ENCODE measurements around the gene ETV5.

DNA sequence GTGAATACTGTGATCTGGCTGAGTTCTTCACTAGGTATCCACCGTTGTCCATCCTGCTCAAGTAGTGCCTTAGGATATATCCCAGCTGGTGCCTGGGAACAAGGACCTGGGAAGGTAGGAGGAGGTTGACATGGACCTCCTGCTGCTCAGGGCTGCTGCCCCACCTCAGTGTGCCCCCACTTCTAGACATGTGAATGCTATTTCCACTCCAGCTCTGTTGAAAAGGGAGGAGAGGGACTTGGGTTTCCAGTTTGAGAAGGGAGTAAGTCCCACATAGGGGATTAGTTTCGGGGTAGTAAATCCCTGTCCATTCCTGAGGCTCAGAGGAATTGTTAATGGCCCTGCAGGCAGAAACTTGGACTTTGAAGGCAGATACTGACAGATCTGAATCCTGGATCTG lies 32.9 kb upstream of the ETV5 start:
- TF ChIP-seq POLR2AphosphoS5 (IDR thresholded peaks at IDR 0.05; ENCODE audit: low read length) (no peak), SP1 (IDR thresholded peaks at IDR 0.05; ENCODE audit: low read depth, low read length) (no peak), CHD1 (IDR thresholded peaks at IDR 0.05; ENCODE audit: low read depth, low read length) (no peak), RBBP5 (conservative IDR thresholded peaks at IDR 0.05) (no peak), EZH2 (IDR thresholded peaks at IDR 0.05; ENCODE audit: borderline replicate concordance, control insufficient read depth, low read depth, low read length) (no peak), CREM (IDR thresholded peaks at IDR 0.05; ENCODE audit: low read depth) (no peak), ZNF384 (IDR thresholded peaks at IDR 0.05; ENCODE audit: borderline replicate concordance, low read depth, low read length) (no peak), POLR2A (IDR thresholded peaks at IDR 0.05; ENCODE audit: low read depth, low read length) (no peak)
- TF ChIP-seq, protein P1, sequence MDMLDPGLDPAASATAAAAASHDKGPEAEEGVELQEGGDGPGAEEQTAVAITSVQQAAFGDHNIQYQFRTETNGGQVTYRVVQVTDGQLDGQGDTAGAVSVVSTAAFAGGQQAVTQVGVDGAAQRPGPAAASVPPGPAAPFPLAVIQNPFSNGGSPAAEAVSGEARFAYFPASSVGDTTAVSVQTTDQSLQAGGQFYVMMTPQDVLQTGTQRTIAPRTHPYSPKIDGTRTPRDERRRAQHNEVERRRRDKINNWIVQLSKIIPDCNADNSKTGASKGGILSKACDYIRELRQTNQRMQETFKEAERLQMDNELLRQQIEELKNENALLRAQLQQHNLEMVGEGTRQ (IDR thresholded peaks at IDR 0.05; ENCODE audit: borderline replicate concordance, low read depth, low read length) = no peak

Data from GM12878 (cell line).